Body of pancreas (tissue), 4 donors: ENCODE data around the gene TPRKB.
"Not testable (repeated sequence)": the region's sequence is repeated elsewhere in the genome, so short reads cannot be mapped to it uniquely, and the experiment has no call there.

Experiments used
- CTCF ChIP-seq, 7 experiments: fragments of 450-650 bp in 4 of 7; fragments of 200-600 bp in 3 of 7; sonication (generic) in 3 of 7; IDR thresholded peaks; one replicate each; pipeline ENCODE4 v1.5.1; 2016 to 2019; ENCODE audit warnings: antibody characterized with exemption in 7 of 7
- POLR2A ChIP-seq, 3 donors: fragments of 450-650 bp; IDR thresholded peaks; one replicate each; pipeline ENCODE4 v1.6.1; 2016; ENCODE audit warnings: antibody characterized with exemption in 3 of 3, mild to moderate bottlenecking in 2 of 3

- not testable (repeated sequence) for TF ChIP-seq CTCF, POLR2A (IDR thresholded peaks at IDR 0.05)
Measured at GRCh38 chr2:73684325-73684724, 52.8 kb downstream of the TPRKB start.
